ENCODE results near the gene CMBL. TPM values are rescaled to one million over a fixed set of nuclear protein-coding genes. Genes with fewer than 3 reads are reported as not detected.

The CMBL gene
- polyA plus RNA-seq, 1 experiment = 43.0 TPM

DNA sequence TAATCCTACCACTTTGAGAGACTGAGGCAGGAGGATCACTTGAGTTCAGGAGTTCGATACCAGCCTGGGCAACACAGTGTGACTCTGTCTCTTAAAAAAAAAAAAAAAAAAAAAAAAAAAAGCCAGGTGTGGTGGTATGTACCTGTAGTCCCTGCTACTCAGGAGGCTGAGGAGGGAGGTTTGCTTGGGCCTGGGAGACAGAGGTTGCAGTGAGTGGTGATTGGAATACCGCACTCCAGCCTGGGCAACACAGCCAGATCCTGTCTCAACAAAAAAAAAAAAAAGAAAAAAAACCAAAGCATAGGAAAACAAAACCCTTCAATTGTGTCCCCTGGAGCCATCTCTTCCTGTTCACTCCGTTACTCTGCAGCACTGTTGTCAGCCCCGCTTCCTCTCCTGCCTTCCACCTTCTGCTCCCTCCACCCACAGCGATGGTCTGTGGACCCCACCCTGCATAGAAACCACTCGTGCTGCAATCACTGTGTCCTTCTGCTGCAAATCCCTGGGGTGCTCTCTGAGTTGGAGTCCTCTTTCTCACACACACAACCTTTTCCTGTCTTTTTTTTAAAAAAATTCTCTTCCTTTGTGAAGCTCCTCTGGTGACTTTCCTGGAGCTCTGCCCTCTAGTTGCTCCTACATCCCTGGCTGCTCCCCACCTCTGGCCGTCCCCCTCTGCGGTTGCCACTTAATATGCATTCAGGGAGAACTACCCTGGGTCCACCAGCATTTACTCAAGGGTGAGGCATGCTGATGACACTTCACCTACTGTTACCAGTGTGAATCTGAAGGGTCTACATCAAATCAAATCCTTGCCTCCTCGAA is 35.4 kb downstream of the CMBL start:
- no peaks in the 10 kb centered on the region for H3K9me3 ChIP-seq (ENCODE audit: control insufficient read depth, insufficient read depth, low read length)
- no peaks in the 10 kb centered on the region for H3K27me3 ChIP-seq (ENCODE audit: control insufficient read depth, insufficient read depth, low read length)
- no peak for DNase-seq (ENCODE audit: low read depth, low spot score)
- no peak for TF ChIP-seq CTCF (IDR thresholded peaks at IDR 0.05; ENCODE audit: low read depth, low read length)
- H3K4me3 ChIP-seq (ENCODE audit: low read depth, low read length) = no peak overlapping the region
- POLR2A ChIA-PET = no interaction called here
- CTCF ChIA-PET = interaction anchor here (0.6 to 1.5 kb wide), 4 partner anchors 11 to 151 kb away, joined by 3 to 5 read pairs (median 4); no protein-coding TSS in a partner anchor
- no peak overlapping the region for H3K27ac ChIP-seq (ENCODE audit: low read depth, low read length)

- CTCF ChIA-PET = interaction anchor here (0.6 to 3.3 kb wide), 2 partner anchors 9 to 16 kb away, joined by 4 to 14 read pairs; no protein-coding TSS in a partner anchor
- H3K9me3 ChIP-seq (ENCODE audit: control insufficient read depth, insufficient read depth, low read length) = no peaks in the 10 kb centered on the region
- POLR2A ChIA-PET = interaction anchor here (1.6 kb wide), 1 partner anchor 18 kb away, joined by 4 read pairs; the partner anchor contains the start of genes ATPSCKMT and CCT5
- no peak for TF ChIP-seq CTCF (IDR thresholded peaks at IDR 0.05; ENCODE audit: low read depth, low read length)
- no peak overlapping the region for H3K27ac ChIP-seq (ENCODE audit: low read depth, low read length)
- no peak overlapping the region for H3K4me3 ChIP-seq (ENCODE audit: low read depth, low read length)
- H3K27me3 ChIP-seq (ENCODE audit: control insufficient read depth, insufficient read depth, low read length) = no peaks in the 10 kb centered on the region
- DNase-seq (ENCODE audit: low read depth, low spot score) = no peak
These were observed 39.6 kb downstream of the CMBL start for GRCh38 chr5:10268100-10268499.

GRCh38 chr5:10266839-10267238 is 40.9 kb downstream of the CMBL start:
- POLR2A ChIA-PET = no interaction called here
- no peak overlapping the region for H3K27ac ChIP-seq (ENCODE audit: low read depth, low read length)
- DNase-seq (ENCODE audit: low read depth, low spot score) = no peak
- no peaks in the 10 kb centered on the region for H3K9me3 ChIP-seq (ENCODE audit: control insufficient read depth, insufficient read depth, low read length)
- H3K27me3 ChIP-seq (ENCODE audit: control insufficient read depth, insufficient read depth, low read length) = no peaks in the 10 kb centered on the region
- no peak overlapping the region for H3K4me3 ChIP-seq (ENCODE audit: low read depth, low read length)
- CTCF ChIA-PET = no interaction called here
- no peak for TF ChIP-seq CTCF (IDR thresholded peaks at IDR 0.05; ENCODE audit: low read depth, low read length)

GRCh38 chr5:10266137-10266536 is 41.6 kb downstream of the CMBL start:
- Histone ChIP-seq H3K9me3 (ENCODE audit: control insufficient read depth, insufficient read depth, low read length) (no peaks in the 10 kb centered on the region), H3K4me3 (ENCODE audit: low read depth, low read length) (no peak overlapping the region), H3K27ac (ENCODE audit: low read depth, low read length) (no peak overlapping the region), H3K27me3 (ENCODE audit: control insufficient read depth, insufficient read depth, low read length) (no peaks in the 10 kb centered on the region)
- CTCF ChIA-PET = no interaction called here
- no peak for DNase-seq (ENCODE audit: low read depth, low spot score)
- POLR2A ChIA-PET = no interaction called here
- TF ChIP-seq CTCF (IDR thresholded peaks at IDR 0.05; ENCODE audit: low read depth, low read length) = no peak

All from AG04450 (cell line).